Pancreas (tissue), 10 donors: ENCODE results near the gene GPC2. TPM values are rescaled to one million over a fixed set of nuclear protein-coding genes. Genes with fewer than 3 reads are reported as not detected.
A peak's percentile ranks its signal among the peaks of the same experiment; 100 is the strongest.

Experiments used
- ATAC-seq, 4 donors: fragments of 200-7000 bp; cut with Tn5 transposase; one replicate each; pipeline versions ENCODE4 v1.8.0 to v1.9.1; 2020; ENCODE audit warnings: mild to moderate bottlenecking in 4 of 4, moderate library complexity in 4 of 4
- DNase-seq, 6 donors: peaks; one replicate each; pipeline ENCODE4 v3.0.0-alpha.2; 2020
- FAIRE-seq: peaks from 2 replicates; lab custom pipeline; 2012; peaks lifted over from hg19 to GRCh38; lab: Jason Lieb, UNC
- H3K27ac ChIP-seq, 4 donors: fragments of 200-600 bp; sonication (generic); 1 replicate in 3 of 4; 2 replicates in 1 of 4; pipeline versions ENCODE4 v1.5.0 to v1.8.0; 2020
- H3K27me3 ChIP-seq, 4 donors: fragments of 200-600 bp; one replicate each; pipeline ENCODE4 v1.8.0; 2021
- H3K36me3 ChIP-seq, 3 donors: fragments of 200-600 bp; sonication (generic) in 1 of 3; one replicate each; pipeline versions ENCODE4 v1.5.0 to v1.8.0; 2020 to 2021
- H3K4me1 ChIP-seq, 3 donors: fragments of 200-600 bp; one replicate each; pipeline ENCODE4 v1.8.0; 2021
- H3K4me3 ChIP-seq, 4 donors: fragments of 200-600 bp; sonication (generic) in 2 of 4; one replicate each; pipeline versions ENCODE4 v1.5.0 to v1.8.0; 2020 to 2021
- H3K9me3 ChIP-seq, 4 donors: fragments of 200-600 bp; one replicate each; pipeline ENCODE4 v1.8.0; 2021
- CTCF ChIP-seq, 4 donors: fragments of 200-600 bp; sonication (generic) in 3 of 4; IDR thresholded peaks; one replicate each; pipeline versions ENCODE4 v1.5.0 to v1.8.0; 2021; ENCODE audit warnings: antibody characterized with exemption in 4 of 4
- WGBS, 2 donors: extraction: QIAGEN DNeasy Blood & Tissue Kit; methylation state at CpG; one replicate each; pipeline ENCODE4 v1.1.7; 2013; 5-methylcytosine and 5-hydroxymethylcytosine counted together
- intact Hi-C, 3 donors: fragments of 100-400 bp; cut with DNase I; formaldehyde crosslinking; loops; one replicate each; pipeline versions ENCODE4 v1.11.1 to v1.14.2; 2022
- polyA plus RNA-seq, 2 donors: library from polyadenylated mRNA; stranded (reverse); fragments of 200-250 nt; gene quantifications; one replicate each; pipeline ENCODE4 v1.2.3, GENCODE V29; 2013
- total RNA-seq, 6 donors: library from RNA; stranded (reverse); fragmentation: NEBNext Ultra II Directional in 4 of 6; extraction: Animal tissue kit (Norgen Biotek cat#: 25700) in 4 of 6; gene quantifications; one replicate each; pipeline versions ENCODE4 v1.2.1 to v1.2.4, GENCODE V29; 2021 to 2023
- donor health status: healthy with polysubstance abuse.
- donor health status: DM: no; HTN: no; CAD: no; lungs with moderate emphysema.
- donor health status: DM: no; HTN: no; CAD: no.
- donor health status: control.
- donor health status: control.
- donor health status: Bipolar disorder and iron deficiency.
- donor health status: DM: yes; HTN: yes; CAD: no.
- donor health status: DM: no; HTN: no; CAD: no.
- donor health status: DM: no; HTN: no; CAD: no.
- donor health status: DM: yes; HTN: yes; CAD: no.

The GPC2 gene
- total and polyA plus RNA-seq, 8 donors = 0.12 to 2.5 (median 0.62) TPM

GRCh38 chr7:100157334-100158228 is 19.6 kb downstream of the GPC2 start:
- H3K36me3 ChIP-seq = no peaks in the 10 kb centered on the region
- WGBS, 2 donors = 14 to 17% methylated on average over 28 to 32 of the region's 32 CpGs
- DNase-seq = peak in 3 of 6 donors; percentile 37 to 78 (median 38)
- H3K27me3 ChIP-seq = no peaks in the 10 kb centered on the region
- TF ChIP-seq CTCF (IDR thresholded peaks at IDR 0.05) = no peak
- H3K9me3 ChIP-seq = no peaks in the 10 kb centered on the region
- ATAC-seq = peak; percentile 22 to 57 (median 40)
- intact Hi-C loops = no loop called here
- no peak for FAIRE-seq
- peak overlapping the region in 3 of 4 donors; percentile 53 to 69 (median 53) for H3K27ac ChIP-seq
- peaks cover 0 to 6% (median 0%) of the 10 kb centered on the region in 3 donors for H3K4me1 ChIP-seq
- H3K4me3 ChIP-seq = peak overlapping the region; percentile 71 to 95 (median 80)

DNA sequence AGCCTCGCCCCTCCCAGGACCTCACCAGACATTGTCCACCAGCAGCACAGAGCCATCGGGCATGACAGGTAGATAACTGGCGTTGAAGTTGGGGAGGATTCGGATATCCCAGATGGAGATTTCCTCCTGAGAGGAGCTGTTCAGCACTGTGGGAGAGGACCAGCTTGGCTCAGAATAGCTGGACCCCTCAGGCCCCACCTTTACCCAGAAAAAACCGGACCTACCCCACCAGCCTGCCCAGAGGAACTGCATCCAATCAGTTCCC is 20.2 kb downstream of the GPC2 start:
- ATAC-seq (no peak), DNase-seq (no peak), FAIRE-seq (no peak)
- 70 to 76% methylated on average over 5 of the region's 5 CpGs for WGBS, 2 donors
- Histone ChIP-seq H3K36me3 (no peaks in the 10 kb centered on the region), H3K4me1 (peaks cover 0 to 6% (median 0%) of the 10 kb centered on the region in 3 donors), H3K27me3 (no peaks in the 10 kb centered on the region), H3K9me3 (no peaks in the 10 kb centered on the region), H3K27ac (no peak overlapping the region), H3K4me3 (peak overlapping the region in 1 of 4 donors; percentile 77)
- intact Hi-C loops = no loop called here
- TF ChIP-seq CTCF (IDR thresholded peaks at IDR 0.05) = no peak

DNA sequence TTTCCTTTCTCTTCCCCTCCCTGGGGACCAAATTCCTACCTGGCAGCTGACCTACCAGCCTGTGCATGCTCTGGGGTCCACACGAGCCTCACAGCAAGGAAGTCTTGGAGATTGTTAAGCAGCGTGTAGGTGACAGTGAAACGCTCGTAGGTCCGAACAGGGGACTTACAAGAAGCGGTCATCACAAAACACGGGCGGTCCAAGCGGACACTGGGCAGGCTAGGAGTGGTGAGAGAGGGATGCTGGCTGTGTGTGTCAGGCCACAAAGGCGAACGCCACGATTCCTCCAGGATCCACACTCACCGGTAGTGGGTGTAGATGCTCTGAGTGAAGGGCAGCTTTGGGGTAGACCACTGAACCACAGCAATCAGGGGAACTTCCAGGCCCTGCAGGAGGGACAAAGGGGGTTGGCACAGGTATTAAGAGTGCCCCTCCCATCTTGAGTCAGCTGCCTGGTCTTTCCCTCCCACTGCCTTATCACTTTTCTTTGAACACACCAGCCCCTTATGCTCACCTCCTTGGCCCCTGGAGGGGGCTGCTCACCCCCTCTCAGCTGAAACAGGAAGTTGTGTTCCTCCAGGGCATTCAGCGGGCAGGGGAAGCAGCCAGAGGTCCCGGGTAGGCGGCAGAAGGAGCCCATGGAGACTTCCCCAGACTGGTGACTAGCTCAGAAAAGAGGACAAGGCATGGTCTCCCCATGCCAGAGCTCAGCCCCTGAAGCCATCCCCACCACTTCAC is 20.7 kb downstream of the GPC2 start:
- WGBS, 2 donors = 87 to 92% methylated on average over 16 of the region's 16 CpGs
- Histone ChIP-seq H3K9me3 (no peaks in the 10 kb centered on the region), H3K27me3 (no peaks in the 10 kb centered on the region), H3K27ac (no peak overlapping the region), H3K36me3 (no peaks in the 10 kb centered on the region), H3K4me3 (no peak overlapping the region), H3K4me1 (peaks cover 0 to 6% (median 0%) of the 10 kb centered on the region in 3 donors)
- TF ChIP-seq CTCF (IDR thresholded peaks at IDR 0.05) = no peak
- intact Hi-C loops = no loop called here
- DNase-seq (no peak), ATAC-seq (no peak), FAIRE-seq (no peak)

DNA sequence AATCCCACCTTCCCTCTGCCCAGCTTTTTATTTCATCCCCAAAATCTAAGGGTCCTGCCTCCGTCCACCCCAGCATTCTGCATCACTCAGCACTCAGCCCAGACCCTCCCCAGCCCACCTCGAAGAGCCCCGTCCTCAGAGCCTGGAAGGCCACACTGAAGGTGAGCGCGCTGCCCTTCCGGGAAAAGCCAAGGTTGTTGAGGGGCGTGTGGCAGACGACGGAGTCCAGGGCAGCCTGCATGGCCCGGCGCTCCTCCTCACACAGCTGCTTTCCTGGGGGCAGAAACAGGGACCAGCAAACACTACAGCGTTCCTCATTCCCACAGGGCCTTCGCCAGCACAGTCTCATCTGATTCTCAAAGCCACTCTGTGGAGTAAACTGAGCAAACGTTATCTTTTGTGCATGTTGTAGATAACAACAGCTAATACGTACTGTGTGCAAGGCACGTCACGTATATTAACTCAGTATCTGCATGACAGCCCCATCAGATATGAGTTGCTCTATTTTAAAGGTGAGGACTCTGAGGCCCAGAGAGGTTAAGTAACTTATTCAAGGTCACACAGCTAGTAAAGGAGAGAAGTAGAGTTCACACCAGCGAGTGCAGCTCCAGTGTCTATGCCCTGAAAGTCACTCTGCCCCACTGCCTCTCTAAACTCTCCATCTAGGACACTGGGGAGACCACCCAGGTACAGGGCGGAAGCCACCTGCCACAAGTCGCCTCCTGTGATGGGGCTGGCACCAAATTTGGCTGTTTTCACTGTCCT is 21.4 kb downstream of the GPC2 start:
- Histone ChIP-seq H3K4me3 (no peak overlapping the region), H3K9me3 (no peaks in the 10 kb centered on the region), H3K27me3 (no peaks in the 10 kb centered on the region), H3K27ac (no peak overlapping the region), H3K36me3 (no peaks in the 10 kb centered on the region), H3K4me1 (peaks cover 0 to 6% (median 0%) of the 10 kb centered on the region in 3 donors)
- intact Hi-C loops = no loop called here
- TF ChIP-seq CTCF (IDR thresholded peaks at IDR 0.05) = no peak
- DNase-seq = no peak
- ATAC-seq = no peak
- WGBS, 2 donors = 76 to 78% methylated on average over 20 of the region's 20 CpGs
- FAIRE-seq = no peak
